HG03457 (cell line): ENCODE data around the gene AIMP1.

Experiments
- ATAC-seq: cut with Tn5 transposase; IDR thresholded peaks from one replicate; pipeline ENCODE4 v1.9.1; 2021; ENCODE audit warnings: moderate number of reproducible peaks; ENCODE audit not compliant: unreplicated experiment

The AIMP1 gene

DNA sequence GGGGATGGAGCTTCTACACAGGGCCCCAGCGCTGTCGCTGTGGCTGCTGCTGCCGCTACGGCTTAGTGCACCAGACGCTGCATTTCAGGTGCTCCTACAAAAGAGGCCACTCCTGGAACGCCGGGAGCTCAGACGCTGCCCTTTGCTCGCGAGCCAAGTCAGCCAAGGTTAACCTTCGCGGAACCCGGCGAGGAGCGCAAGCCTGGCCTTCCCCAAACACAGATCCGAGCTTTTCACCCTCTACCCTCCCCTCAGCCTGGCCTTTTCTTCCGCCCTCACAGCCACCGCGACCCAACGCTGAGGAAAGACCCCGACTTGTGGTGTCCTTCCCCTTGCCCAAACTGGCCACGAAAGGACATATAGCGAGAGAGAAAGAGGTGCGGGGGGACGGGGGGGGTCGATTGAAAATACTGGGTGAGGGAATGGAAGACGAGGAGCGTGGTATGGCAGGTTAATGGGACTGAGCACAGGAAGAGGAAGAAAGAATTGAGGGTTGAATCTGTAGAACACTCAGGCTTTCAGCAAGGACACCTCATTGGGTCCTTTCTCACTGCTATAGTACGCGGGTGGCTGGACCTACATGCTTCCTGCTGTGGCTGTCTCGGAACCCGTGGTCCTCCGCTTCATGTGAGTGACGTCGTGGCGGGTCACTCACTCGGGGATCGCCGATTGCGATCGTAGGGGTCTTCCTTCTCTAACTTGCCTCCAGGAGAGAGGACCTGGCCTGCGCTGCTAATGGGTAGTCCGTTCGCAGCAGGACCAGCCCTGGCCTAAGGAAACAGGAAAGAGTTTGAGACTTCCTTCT lies at the start of gene AIMP1, which contains the start of gene TBCK:
Gene AIMP1, plus strand, starts transcription at position 583 of the 805 bp plus-strand sequence. CDS start 8,460 bp downstream, outside the sequence.
Gene TBCK, minus strand, starts transcription at position 242 of the 805 bp plus-strand sequence. CDS start 7,249 bp downstream, outside the sequence.
- peak; percentile 85 for ATAC-seq

DNA sequence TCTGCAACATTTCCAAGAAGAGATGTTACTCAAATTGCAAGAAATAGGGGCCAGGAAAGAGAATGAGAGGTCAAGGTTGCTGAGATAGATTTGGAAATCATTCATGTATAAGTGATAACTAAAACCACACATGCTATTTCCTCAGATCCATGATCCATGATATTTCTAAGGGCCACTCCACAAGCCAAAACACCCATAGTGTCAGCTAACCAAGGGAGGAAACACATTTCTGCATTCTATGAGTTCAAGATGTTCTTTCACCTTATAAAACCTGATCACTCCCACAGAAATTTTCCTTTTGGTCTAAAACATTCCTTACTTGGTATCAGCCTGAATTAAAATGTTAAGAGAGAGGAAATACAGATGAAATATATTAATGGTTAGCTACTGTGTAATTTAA lies 47.6 kb upstream of the AIMP1 start:
- ATAC-seq = no peak

DNA sequence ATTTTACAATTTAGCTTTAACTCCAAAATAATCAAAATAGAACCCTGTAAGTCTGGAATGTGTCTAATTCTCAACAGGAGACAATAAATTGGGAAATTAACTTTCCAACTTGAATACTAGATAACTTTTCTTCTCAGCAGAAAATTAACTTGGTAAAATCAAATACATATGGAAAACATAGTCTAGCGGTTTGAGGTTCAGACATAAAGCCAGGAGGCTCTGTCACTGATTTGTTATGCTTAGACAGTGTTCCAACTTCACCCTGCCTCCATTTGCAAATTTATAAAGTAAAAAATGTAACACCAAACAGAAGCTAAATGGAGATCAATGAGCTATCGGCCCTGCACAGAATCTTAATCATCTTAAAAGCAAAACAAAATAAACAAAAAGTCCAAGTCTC lies 46.6 kb upstream of the AIMP1 start:
- ATAC-seq = no peak

DNA sequence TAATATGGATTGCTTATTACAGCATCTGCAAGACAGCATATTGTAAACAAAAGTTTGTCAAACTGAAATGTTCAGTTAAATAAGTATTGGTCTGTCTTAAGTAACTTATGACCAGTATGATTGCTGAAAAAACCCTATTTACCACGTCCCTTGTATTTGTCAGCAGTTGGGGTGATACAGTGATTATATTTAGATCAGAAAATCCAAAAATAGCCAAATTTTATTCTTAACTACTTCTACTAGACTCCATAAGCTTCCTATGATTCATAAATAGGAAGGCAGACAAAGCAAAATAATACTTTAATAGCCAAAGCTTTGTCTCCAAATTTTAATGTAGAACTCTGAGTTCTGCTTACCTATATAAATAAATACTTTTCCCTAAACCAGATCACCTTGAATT lies 45.6 kb upstream of the AIMP1 start:
- no peak for ATAC-seq

DNA sequence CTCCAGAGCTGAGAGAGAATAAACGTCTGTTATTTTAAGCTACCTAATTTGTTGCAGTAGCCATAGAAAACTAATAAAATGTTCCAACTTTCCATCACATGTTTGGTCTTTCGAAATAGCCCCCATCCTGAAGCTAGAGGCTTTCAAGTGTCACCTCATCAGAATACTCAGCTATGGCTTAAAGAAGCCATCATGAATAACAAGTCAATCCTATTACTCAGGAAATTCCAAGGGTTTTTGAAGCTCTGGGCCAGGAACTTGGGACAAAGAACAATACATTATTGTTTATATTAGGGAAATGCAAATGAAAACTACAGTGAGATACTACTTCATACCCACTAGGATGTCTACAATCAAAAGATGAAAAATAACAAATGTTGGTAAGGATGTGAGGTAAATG lies 42.5 kb upstream of the AIMP1 start:
- ATAC-seq = no peak

DNA sequence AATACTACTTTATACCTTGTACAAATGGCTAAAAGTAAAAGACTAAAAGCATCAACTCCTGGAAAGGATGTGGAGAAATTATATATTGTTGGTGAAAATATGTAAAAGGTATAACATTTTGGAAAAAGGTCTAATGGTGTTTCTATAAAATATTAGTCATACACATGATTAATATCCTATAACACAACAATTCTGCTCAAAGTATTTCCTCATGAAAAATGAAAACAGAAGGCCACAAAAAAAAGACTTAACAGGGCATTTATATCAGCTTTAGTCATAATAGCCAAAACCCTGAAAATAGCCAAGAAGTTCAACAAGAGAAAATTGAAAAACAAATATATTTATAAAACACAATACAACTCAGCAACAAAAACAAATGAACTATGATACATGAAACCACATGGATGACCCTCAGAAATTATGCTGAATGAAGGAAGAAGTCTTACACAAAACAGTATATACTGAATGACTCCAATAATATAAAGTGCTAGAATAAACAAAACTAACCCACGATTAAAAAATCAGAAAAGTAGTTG lies 39.1 kb upstream of the AIMP1 start:
- no peak for ATAC-seq

DNA sequence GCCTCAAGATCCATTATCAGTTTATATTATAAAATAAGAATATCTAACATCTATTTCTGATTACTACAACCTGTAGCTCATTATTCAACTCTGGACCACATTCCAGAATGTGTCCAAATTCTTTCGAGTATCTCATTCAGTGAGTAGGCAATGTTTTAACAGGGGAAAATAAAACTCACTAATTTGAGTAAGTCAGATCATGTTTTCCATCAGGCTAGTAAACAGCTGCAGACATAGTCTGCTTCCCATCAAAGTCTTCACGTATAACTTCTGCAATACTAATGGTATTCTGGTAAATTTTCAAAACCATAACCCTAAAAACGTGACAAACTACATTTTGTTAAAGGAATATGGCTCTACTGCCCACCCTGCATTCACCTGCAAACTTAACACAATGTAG lies 32.1 kb upstream of the AIMP1 start:
- no peak for ATAC-seq

DNA sequence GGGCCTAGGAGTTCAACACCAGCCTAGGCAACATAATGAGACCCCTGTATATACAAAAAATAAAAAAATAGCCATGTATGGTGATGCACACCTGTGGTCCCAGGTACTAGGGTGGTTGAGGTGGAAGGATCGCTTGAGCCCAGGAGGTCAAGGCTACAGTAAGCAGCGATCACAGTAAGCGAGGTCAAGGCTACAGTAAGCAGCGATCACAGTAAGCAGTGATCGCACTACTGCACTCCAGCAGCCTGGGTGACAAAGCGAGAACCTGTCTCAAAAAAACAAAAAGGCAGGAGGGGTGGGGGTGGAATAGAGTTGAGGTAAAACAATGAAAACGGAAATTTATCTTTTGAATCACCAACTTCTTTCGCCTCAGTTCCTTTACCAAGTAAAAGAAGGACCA lies 29.7 kb upstream of the AIMP1 start:
- no peak for ATAC-seq

DNA sequence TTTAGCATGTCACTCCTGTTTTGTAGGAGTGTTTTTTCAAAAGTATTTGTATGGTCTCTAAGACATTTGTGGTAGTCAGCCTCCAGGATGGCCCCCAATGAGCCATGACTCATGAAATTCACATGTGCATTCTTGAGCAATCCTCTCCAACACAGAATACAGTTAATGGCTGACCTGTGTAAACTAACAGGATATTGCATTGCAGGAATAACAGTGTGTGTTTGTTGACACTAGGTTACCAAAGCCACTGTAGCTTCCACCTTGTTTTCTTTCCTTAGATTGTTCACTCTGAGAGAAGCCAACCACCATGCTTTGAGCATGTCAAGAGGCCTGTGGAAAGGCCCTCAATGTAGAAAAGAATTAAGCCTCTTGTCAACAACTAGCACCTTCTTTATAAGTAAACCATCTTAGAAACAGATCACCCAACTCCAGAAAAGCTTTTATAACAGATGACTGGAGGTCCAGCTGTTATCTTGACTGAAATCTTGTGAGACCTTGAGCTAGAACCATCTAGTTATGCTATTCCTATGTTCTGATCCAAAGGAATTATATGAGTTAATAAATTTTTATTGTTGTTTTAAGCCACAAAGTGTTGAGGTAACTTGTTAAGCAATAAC lies 28.9 kb upstream of the AIMP1 start:
- ATAC-seq = no peak

DNA sequence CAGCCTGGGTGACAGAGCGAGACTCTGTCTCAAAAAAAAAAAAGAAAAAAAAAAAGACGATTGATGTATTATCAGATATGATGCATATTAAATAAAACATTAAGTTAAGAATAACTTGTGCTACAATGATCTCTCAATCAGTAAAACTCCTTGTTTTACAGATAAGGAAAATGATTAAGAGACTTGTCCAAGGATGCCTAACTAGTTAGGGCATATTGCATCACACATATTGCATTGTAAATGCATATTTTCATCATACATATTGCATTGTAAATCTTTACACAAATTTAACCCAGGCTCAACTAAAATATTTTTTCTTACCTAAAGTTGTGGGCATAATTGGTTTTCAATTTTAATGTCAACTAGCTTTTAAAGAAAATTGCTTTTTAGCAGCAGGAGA lies 26.6 kb upstream of the AIMP1 start:
- no peak for ATAC-seq

DNA sequence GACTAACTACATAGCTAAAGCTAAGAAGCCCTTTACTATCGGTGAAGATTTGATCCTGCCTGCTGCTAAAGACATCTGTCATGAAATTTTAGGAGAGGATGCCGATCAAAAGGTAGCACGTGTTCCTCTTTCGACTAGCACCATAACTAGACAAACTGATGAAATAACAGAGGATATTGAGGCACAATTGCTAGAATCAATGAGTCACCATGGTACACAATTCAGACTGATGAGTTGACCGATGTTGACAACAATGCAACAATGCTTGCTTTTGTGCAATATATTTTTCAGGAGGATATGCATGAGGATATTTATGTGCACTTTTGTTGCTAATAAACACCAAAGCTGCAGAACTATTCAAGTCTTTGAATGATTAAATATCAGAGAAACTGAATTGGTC lies 24.7 kb upstream of the AIMP1 start:
- no peak for ATAC-seq

DNA sequence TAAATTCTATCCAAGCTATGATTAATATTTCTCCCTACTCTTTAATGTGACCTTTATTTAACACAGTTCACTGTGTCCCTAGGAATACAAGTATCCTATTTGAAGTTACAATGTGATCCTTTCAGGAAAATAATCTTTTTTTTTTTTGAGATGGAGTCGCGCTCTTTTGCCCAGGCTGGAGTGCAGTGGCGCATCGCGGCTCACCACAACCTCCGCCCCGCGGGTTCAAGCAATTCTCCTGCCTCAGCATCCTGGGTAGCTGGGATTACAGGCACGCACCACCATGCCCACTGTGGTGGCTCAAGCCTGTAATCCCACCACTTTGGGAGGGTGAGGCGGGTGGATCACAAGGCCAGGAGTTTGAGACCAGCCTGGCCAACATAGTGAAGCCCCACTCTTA lies 22.3 kb upstream of the AIMP1 start:
- ATAC-seq = no peak

DNA sequence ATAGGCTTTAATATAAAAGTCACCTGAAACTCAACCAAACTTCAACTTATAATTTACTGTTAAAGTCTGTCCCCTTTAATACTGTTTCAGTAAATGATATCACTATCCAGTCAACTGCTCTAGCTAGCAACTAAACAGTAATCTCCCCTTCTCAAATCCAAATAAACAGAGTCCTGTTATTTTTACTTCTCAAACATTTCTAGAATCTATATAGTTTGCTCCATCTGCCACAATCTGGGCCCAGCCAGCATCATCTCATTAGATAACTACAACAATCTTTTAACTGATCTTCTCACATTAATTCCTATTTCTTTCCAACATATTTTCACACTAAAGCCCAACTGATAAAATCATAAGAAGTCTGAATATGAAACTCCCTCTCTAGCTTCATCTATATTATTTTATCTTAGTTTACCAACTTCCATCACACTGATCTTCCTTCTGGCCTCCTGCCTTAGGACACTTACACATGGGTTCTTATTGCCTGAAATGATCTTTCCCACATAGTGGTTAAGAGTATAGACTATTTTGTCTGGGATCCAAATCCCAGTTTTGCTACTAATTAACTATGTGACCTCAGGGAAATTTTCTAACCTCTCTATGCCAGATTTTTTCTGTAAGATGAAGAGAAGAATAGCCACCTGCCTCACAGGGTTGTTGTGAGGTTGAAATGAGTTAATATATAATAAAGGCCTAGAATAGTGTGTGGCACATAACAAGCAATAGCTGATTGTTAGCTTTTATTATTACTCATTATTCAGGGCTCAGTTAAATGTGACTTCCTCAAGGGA lies 18.9 kb upstream of the AIMP1 start:
- ATAC-seq = no peak

DNA sequence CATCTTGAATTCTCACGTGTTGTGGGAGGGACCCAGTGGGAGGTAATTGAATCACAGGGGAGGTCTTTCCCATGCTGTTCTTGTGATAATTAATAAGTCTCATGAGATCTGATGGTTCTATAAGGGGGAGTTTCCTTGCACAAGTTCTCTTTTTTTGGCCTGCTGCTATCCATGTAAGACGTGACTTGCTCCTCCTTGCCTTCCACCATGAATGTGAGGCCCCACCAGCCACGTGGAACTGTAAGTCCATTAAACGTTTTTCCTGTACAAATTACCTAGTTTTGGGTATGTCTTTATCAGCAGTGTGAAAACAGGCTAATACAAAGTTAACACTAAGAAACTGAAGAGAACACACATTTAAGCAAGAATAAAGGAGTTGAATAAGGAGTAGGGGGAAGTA lies 16.4 kb upstream of the AIMP1 start:
- ATAC-seq = no peak

DNA sequence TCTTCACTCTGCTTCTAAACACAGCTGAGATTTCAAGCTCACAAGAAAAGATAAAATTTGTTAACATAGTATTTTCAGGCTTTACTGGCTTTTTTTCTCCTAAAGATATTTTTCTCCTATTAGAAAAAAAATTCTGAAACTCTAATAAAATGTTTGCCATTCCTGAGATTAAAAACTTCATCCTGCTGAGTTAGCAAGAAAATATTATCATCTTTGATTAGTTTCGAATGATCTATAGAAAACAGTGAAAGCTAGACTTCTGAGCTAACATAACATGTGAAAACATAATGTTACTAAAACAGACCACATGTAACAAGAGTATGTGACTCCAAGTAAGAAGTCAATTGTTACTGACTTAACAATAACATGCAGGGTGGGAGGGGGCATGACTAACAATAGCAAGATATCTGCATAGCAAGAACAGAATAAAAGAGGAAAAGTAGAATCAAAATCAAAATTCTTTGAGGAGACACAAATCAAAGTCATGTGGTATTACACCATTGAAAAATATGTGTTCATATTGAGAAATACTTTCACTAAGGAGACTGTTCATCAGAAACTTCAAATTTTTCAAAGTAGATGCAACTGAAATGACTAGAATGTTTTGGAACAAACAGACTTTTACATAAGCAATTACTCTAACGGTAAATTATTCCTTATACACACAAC lies 14.8 kb upstream of the AIMP1 start:
- no peak for ATAC-seq

DNA sequence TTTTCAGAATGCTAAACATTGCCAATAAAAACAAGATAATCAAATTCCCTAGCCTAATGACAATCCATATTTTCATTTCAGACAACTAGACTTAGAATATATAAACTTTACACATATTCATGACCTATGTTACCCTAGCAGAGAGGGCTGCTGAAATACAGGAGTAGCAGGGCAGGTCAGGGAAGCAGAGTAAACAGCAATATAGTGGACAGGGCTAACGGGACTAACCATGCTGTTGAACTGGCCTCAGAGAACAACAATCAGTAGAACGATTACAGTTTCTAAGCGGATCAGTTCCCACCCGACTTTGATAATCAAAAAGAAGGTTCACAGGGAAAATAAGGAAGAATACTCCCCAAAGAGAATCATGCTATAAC lies 14.3 kb upstream of the AIMP1 start:
- no peak for ATAC-seq

DNA sequence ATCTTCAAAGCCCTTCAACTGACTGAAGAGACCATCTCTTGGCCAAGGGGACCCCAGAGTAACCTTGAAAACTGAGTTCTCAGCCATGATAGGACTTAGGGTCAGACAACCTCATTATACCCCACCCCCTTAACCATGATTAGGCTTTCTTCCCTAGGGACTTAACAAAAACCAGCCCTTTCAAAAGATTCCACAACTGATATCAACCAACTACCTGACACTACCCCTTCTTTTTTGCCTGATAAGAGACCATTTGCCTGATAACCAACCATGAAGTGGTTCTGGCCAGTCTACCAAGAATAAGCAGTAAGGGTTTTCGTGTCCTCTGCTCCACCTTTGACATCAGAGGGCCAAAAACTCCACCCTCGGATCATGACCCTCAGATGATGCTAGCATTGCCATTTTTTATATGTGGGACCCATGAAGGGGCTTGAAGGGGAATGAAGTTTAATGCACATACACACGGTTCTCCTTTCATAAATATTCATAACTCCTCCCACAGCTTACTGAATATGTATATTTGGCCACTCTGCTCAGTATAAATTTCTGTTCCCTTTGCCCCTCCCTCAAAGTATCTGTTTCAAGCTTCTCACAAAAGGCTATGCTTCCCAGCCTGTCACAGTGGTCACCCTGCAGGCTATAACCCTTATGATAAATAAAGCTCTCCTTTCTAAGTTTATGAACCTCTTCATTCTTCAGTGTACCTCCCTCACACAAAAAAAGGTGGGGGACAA lies 12.6 kb upstream of the AIMP1 start:
- no peak for ATAC-seq

DNA sequence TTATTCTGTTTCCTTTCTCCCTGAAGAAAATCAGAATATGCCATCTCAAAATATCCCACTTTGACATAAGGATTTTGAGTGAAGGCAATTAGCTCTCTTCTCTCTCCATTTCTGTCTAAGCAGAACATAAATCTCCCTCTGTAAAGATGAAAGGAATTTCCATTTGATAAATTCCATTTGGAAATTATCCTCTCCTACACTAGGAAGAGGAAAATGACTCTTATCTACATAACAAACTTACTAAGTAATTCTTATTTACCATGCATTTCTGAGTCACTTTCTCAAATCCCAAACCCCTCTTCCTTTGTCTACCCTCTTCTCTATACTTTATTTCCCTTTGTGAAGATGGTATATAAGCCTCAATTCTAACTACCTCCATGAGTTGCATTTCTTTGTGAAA lies 11.7 kb upstream of the AIMP1 start:
- no peak for ATAC-seq

DNA sequence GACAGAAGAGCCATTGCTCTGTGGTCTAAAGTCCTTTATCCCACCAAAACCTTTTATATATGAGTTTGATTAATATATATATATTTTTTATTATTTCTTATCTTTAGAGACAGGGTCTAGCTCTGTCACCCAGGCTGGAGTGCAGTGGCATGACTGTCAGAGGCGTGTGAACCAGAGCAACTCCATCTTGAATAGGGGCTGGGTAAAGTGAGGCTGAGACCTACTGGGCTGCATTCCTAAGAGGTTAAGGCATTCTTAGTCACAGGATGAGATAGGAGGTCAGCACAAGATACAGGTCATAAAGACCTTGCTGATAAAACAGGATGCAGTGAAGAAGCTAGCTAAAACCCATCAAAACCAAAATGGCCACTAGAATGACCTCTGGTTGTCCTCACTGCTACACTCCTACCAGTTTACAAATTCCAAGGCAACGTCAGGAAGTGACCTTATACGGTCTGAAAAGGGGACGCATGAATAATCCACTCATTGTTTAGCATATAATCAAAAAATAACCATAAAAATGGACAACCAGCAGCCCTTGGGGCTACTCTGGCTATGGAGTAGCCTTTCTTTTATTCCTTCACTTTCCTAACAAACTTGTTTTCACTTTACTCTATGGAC lies 10.8 kb upstream of the AIMP1 start:
- no peak for ATAC-seq

DNA sequence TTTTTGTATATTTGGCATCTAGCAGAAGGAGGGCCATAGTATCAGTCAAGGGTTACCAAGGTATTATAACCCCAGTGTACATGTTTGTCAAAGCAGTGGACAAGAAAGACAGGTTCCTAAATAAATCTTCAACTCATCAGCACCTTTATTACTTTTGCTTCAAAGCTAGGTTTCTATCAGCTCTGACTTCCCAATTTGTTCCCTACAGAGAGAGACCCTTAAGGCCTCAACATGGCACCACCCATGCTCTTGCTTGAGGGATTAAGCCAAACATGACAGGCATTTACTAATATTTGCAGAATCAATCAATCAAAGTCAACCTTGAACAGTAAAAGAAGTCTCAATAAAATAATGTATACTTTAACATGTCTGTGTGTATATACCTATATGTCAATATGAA lies 9.8 kb upstream of the AIMP1 start:
- ATAC-seq = no peak
